Fibroblast of lung (primary cell): ENCODE measurements around the gene PFN1.

ENCODE experiments used
- CTCF ChIP-seq, 2 donors: IDR thresholded peaks in 1 of 2; conservative IDR thresholded peaks in 1 of 2; 1 replicate in 1 of 2; 2 replicates in 1 of 2; pipeline ENCODE4 v1.5.1; 2011 to 2012; ENCODE audit warnings: low read length in 2 of 2, control low read depth in 1 of 2, inconsistent platforms in 1 of 2, low read depth in 1 of 2, mild to moderate bottlenecking in 1 of 2
- EZH2 ChIP-seq: IDR thresholded peaks from 2 replicates; pipeline ENCODE4 v1.5.1; 2012; ENCODE audit warnings: low read length, control low read depth, mild to moderate bottlenecking; ENCODE audit errors: missing control alignments

GRCh38 chr17:4895657-4896331 is 52.5 kb downstream of the PFN1 start:
- TF ChIP-seq CTCF (conservative IDR thresholded peaks at IDR 0.05 in 1 of 2, IDR thresholded peaks at IDR 0.05 in 1 of 2; ENCODE audit: low read depth in 1 of 2, low read length in 2 of 2) (no peak), EZH2 (no peak)
